ENCODE measurements around the gene LPAR1.

DNA sequence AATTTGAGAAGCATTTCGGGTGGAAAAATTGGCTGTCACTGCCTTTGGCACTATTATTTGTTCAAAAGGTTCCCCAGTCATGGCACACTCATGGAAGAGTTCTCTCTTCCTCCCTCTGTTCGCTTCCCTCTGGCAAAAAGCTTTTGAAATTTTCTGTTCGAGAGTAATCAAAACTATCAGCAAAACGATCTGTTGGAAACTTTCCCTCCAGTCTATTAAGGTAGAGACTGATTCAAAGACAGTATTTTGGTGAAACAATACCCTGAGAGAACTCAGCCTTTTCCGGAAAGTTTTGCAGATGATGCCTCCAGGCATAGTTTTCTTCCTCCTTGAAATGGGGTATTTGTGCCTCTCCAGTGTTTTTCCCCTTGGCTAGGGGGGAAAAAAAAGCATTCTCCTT lies 3.6 kb upstream of the LPAR1 start:
- TF ChIP-seq PPARA (CRISPR knock-in tag; IDR thresholded peaks at IDR 0.05; ENCODE audit: borderline replicate concordance) (no peak), ZFP3 (CRISPR knock-in tag; IDR thresholded peaks at IDR 0.05) (no peak), ZFP30 (CRISPR knock-in tag; IDR thresholded peaks at IDR 0.05) (no peak), ZC3H10 (CRISPR knock-in tag; IDR thresholded peaks at IDR 0.05) (no peak), BACH2 (CRISPR knock-in tag; IDR thresholded peaks at IDR 0.05; ENCODE audit: borderline replicate concordance) (no peak), GLIS3 (CRISPR knock-in tag; IDR thresholded peaks at IDR 0.05) (no peak), ISL1 (CRISPR knock-in tag; IDR thresholded peaks at IDR 0.05) (no peak), SNAI2 (CRISPR knock-in tag; IDR thresholded peaks at IDR 0.05) (no peak), ESRRG (CRISPR knock-in tag; IDR thresholded peaks at IDR 0.05) (no peak)
- TF ChIP-seq, protein P1, sequence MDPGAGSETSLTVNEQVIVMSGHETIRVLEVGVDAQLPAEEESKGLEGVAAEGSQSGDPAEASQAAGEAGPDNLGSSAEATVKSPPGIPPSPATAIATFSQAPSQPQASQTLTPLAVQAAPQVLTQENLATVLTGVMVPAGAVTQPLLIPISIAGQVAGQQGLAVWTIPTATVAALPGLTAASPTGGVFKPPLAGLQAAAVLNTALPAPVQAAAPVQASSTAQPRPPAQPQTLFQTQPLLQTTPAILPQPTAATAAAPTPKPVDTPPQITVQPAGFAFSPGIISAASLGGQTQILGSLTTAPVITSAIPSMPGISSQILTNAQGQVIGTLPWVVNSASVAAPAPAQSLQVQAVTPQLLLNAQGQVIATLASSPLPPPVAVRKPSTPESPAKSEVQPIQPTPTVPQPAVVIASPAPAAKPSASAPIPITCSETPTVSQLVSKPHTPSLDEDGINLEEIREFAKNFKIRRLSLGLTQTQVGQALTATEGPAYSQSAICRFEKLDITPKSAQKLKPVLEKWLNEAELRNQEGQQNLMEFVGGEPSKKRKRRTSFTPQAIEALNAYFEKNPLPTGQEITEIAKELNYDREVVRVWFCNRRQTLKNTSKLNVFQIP (CRISPR knock-in tag; IDR thresholded peaks at IDR 0.05; ENCODE audit: borderline replicate concordance, low read depth) = no peak
- TF ChIP-seq, protein P2, sequence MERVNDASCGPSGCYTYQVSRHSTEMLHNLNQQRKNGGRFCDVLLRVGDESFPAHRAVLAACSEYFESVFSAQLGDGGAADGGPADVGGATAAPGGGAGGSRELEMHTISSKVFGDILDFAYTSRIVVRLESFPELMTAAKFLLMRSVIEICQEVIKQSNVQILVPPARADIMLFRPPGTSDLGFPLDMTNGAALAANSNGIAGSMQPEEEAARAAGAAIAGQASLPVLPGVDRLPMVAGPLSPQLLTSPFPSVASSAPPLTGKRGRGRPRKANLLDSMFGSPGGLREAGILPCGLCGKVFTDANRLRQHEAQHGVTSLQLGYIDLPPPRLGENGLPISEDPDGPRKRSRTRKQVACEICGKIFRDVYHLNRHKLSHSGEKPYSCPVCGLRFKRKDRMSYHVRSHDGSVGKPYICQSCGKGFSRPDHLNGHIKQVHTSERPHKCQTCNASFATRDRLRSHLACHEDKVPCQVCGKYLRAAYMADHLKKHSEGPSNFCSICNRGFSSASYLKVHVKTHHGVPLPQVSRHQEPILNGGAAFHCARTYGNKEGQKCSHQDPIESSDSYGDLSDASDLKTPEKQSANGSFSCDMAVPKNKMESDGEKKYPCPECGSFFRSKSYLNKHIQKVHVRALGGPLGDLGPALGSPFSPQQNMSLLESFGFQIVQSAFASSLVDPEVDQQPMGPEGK (CRISPR knock-in tag; IDR thresholded peaks at IDR 0.05; ENCODE audit: borderline replicate concordance) = no peak
- TF ChIP-seq, protein P3, sequence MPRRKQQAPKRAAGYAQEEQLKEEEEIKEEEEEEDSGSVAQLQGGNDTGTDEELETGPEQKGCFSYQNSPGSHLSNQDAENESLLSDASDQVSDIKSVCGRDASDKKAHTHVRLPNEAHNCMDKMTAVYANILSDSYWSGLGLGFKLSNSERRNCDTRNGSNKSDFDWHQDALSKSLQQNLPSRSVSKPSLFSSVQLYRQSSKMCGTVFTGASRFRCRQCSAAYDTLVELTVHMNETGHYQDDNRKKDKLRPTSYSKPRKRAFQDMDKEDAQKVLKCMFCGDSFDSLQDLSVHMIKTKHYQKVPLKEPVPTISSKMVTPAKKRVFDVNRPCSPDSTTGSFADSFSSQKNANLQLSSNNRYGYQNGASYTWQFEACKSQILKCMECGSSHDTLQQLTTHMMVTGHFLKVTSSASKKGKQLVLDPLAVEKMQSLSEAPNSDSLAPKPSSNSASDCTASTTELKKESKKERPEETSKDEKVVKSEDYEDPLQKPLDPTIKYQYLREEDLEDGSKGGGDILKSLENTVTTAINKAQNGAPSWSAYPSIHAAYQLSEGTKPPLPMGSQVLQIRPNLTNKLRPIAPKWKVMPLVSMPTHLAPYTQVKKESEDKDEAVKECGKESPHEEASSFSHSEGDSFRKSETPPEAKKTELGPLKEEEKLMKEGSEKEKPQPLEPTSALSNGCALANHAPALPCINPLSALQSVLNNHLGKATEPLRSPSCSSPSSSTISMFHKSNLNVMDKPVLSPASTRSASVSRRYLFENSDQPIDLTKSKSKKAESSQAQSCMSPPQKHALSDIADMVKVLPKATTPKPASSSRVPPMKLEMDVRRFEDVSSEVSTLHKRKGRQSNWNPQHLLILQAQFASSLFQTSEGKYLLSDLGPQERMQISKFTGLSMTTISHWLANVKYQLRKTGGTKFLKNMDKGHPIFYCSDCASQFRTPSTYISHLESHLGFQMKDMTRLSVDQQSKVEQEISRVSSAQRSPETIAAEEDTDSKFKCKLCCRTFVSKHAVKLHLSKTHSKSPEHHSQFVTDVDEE (CRISPR knock-in tag; IDR thresholded peaks at IDR 0.05) = no peak
